Activated CD8-positive, alpha-beta T cell treated with anti-CD3 and anti-CD28 coated beads for 36 hours (primary cell): Measurements from ENCODE around the gene SRC. TPM values are rescaled to one million over a fixed set of nuclear protein-coding genes. Genes with fewer than 3 reads are reported as not detected.

Experiments used
- ATAC-seq: fragments of 200-7000 bp; cut with Tn5 transposase; one replicate; pipeline ENCODE4 v1.10.0; 2021; ENCODE audit warnings: mild to moderate bottlenecking, moderate library complexity
- CTCF ChIA-PET: fragments of 350-600 bp; sonication (Branson Sonifier 250); formaldehyde crosslinking; loops from one replicate; lab custom pipeline; 2021; ENCODE audit warnings: antibody characterized with exemption; lab: Charles Lee
- POLR2A ChIA-PET: fragments of 350-600 bp; sonication (Branson Sonifier 250); formaldehyde crosslinking; loops from one replicate; lab custom pipeline; 2021; ENCODE audit warnings: antibody characterized with exemption; lab: Charles Lee
- DNase-seq: peaks from one replicate; pipeline ENCODE4 v3.0.0-alpha.2; 2020
- H3K27ac Mint-ChIP-seq: one replicate; pipeline ENCODE4 v1.8.0; 2021; ENCODE audit warnings: mild to moderate bottlenecking, mixed read lengths
- H3K27me3 Mint-ChIP-seq: one replicate; pipeline ENCODE4 v1.8.0; 2021; ENCODE audit warnings: mixed read lengths
- H3K36me3 Mint-ChIP-seq: one replicate; pipeline ENCODE4 v1.8.0; 2021; ENCODE audit warnings: low read depth, mixed read lengths
- H3K4me1 Mint-ChIP-seq: one replicate; pipeline ENCODE4 v1.8.0; 2021; ENCODE audit warnings: low read depth, mixed read lengths
- H3K4me3 Mint-ChIP-seq: one replicate; pipeline ENCODE4 v1.8.0; 2021; ENCODE audit warnings: mild to moderate bottlenecking, moderate library complexity, mixed read lengths
- H3K9me3 Mint-ChIP-seq: one replicate; pipeline ENCODE4 v1.8.0; 2021; ENCODE audit warnings: mixed read lengths
- intact Hi-C: fragments of 100-400 bp; cut with micrococcal nuclease; formaldehyde crosslinking; loops from one replicate; pipeline ENCODE4 v1.10.0; 2022
- total RNA-seq, 2 experiments: library from RNA; stranded (reverse); gene quantifications; one replicate each; pipeline ENCODE4 v1.2.3, GENCODE V29; 2021
- TF ChIP-seq, protein P1 (sequence below): fragments of 200-600 bp; IDR thresholded peaks from one replicate; pipeline ENCODE4 v1.8.0; 2022; ENCODE audit warnings: antibody characterized with exemption, mild to moderate bottlenecking

The SRC gene
- total RNA-seq, 2 experiments from 2014 or later, result 0.88 to 2.4 TPM

DNA sequence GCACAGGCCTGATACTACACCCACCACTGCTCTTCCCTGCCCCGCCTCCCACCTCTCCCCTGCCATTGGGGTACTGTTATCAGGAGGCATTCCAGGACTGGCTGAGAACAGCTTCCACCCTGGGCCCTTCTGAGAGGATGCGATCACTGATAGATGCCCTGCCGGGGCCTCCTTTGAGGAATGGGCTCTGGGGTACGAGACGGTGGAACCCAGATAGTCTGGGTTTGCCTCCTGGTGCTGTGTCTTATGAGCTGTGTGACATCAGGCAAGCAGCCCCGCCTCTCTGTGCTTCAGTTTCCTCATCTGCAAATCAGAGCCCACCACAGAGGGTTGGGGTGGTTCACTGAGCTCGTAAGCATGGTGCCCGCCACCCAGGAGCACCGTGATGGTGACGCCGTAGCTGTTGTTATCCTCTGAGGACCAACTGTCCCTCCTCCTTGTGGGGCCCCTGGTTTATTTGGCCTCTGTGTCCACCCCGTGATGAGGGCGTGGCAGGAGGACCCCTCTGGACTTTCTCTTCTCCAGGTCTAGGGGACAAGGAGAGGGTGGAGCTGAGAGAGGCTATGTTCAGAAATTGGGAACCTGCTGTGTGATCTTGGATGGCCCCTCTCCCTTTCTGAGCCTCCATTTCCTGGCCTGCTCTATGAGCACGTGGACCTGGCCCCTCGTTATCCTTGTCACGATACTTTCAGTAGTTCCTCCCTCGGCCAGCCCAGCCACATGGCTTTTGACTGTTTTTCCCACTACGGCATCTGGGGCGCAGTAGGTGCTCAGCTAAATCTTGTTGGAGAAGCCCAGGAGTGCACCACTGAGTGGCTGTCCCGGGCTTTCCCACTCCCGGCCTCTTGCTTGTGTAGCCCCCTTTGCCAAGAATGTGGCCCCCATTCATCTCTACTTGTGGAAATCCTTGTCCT, 18.3 kb downstream of the SRC start:
- H3K9me3 Mint-ChIP-seq, result no peaks in the 10 kb centered on the region
- CTCF ChIA-PET, result interaction anchor here (1.4 kb wide), 1 partner anchor 8 kb away, joined by 4 read pairs; no protein-coding TSS in a partner anchor
- DNase-seq (no peak), ATAC-seq (no peak)
- TF ChIP-seq, protein P1, sequence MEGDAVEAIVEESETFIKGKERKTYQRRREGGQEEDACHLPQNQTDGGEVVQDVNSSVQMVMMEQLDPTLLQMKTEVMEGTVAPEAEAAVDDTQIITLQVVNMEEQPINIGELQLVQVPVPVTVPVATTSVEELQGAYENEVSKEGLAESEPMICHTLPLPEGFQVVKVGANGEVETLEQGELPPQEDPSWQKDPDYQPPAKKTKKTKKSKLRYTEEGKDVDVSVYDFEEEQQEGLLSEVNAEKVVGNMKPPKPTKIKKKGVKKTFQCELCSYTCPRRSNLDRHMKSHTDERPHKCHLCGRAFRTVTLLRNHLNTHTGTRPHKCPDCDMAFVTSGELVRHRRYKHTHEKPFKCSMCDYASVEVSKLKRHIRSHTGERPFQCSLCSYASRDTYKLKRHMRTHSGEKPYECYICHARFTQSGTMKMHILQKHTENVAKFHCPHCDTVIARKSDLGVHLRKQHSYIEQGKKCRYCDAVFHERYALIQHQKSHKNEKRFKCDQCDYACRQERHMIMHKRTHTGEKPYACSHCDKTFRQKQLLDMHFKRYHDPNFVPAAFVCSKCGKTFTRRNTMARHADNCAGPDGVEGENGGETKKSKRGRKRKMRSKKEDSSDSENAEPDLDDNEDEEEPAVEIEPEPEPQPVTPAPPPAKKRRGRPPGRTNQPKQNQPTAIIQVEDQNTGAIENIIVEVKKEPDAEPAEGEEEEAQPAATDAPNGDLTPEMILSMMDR, result no peak
- H3K4me1 Mint-ChIP-seq, result no peaks in the 10 kb centered on the region
- intact Hi-C loops, result no loop called here
- H3K27ac Mint-ChIP-seq, result no peak overlapping the region
- POLR2A ChIA-PET, result no interaction called here
- no peak overlapping the region for H3K4me3 Mint-ChIP-seq
- H3K36me3 Mint-ChIP-seq, result peaks cover 2% of the 10 kb centered on the region
- H3K27me3 Mint-ChIP-seq, result no peaks in the 10 kb centered on the region

DNA sequence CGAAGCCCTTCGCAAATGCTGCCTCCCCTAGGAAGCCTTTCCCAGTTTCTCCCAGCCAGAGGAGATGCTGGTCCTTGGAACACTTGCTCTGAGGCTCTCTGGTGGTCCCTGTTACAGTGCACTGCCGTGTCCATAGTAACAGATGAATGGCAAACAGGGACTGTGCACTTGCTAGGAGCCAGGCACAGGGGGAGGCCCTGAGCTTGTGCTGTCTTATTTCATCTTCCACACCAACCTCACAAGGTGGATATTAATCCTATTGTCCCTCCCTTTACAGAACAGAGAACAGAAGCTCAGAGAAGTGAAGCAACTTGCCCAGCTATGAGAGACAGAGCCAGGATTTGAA, 19.0 kb downstream of the SRC start:
- no peaks in the 10 kb centered on the region for H3K27me3 Mint-ChIP-seq
- ChIA-PET CTCF (interaction anchor here (1.4 kb wide), 1 partner anchor 9 kb away, joined by 4 read pairs; no protein-coding TSS in a partner anchor), POLR2A (no interaction called here)
- intact Hi-C loops, result no loop called here
- H3K4me1 Mint-ChIP-seq, result no peaks in the 10 kb centered on the region
- no peak overlapping the region for H3K4me3 Mint-ChIP-seq
- H3K9me3 Mint-ChIP-seq, result no peaks in the 10 kb centered on the region
- DNase-seq (no peak), ATAC-seq (no peak)
- TF ChIP-seq, protein P1, result no peak
- H3K36me3 Mint-ChIP-seq, result peaks cover 2% of the 10 kb centered on the region
- H3K27ac Mint-ChIP-seq, result no peak overlapping the region

DNA sequence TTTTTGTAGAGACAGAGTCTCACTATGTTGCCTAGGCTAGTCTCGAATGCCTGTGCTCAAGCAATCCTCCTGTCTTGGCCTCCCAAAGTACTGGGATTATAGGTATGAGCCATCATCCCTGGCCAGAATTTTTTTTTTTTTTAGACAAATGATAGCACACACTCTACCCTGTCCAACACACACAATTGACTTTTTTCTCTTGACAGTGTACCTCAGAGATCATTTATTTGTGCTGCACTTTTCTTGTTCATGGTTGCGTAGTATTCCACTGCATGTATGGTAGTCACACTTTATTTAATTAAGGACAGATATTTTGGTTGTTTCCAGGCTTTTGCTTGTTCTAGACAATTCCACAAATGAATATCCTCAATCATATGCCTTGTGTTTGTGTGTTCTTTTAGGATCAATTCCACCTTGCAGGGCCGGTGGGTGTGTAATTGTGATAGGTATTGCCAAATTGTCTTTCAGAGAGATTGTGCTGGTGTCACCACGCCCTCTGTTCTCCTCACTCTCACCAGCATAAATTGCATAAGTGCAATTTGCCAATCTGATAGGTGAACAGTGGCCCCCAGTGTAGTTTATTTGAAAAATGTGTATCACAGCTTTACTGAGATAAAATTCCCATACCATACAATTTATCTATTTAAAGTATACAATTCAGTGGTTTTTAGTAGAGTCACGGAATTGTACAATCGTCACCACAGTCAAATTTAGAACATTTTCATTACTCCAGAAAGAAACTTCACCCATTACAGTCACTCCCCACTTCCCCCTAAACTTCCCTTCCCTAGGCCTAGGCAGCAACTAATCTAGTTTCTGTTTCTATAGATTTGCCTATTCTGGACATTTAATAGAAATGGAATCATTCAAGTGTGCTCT, 20.1 kb downstream of the SRC start:
- Mint-ChIP-seq H3K9me3 (no peaks in the 10 kb centered on the region), H3K36me3 (peaks cover 2% of the 10 kb centered on the region), H3K27me3 (no peaks in the 10 kb centered on the region), H3K4me1 (no peaks in the 10 kb centered on the region), H3K27ac (no peak overlapping the region), H3K4me3 (no peak overlapping the region)
- CTCF ChIA-PET, result no interaction called here
- intact Hi-C loops, result no loop called here
- POLR2A ChIA-PET, result interaction anchor here (0.5 kb wide), 1 partner anchor 71 kb away, joined by 3 read pairs; no protein-coding TSS in a partner anchor
- ATAC-seq, result no peak
- no peak for DNase-seq
- TF ChIP-seq, protein P1, result no peak

DNA sequence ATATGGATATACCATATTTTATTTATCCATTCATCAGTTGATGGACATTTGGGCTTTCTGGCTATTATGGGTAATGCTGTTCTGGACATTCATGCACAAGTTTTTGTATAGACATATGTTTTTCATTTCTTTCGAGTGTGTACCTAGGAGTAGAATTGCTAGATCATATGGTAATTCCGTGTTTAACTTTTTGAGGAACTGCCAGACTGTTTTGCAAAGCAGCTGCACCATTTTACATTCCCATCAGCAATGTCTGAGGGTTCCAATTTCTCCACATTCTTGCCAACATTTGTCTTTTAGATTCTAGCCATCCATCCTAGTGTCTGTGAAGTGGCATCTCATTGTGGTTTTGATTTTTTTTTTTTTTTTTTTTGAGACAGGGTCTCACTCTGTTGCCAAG, 20.8 kb downstream of the SRC start:
- Mint-ChIP-seq H3K27ac (no peak overlapping the region), H3K9me3 (no peaks in the 10 kb centered on the region), H3K36me3 (peaks cover 2% of the 10 kb centered on the region), H3K4me3 (no peak overlapping the region), H3K4me1 (no peaks in the 10 kb centered on the region), H3K27me3 (no peaks in the 10 kb centered on the region)
- ChIA-PET CTCF (no interaction called here), POLR2A (no interaction called here)
- DNase-seq (no peak), ATAC-seq (no peak)
- intact Hi-C loops, result no loop called here
- TF ChIP-seq, protein P1, result no peak
